T-helper 22 cell (primary cell): ENCODE data around the gene HSD17B1.
"Not testable (repeated sequence)": the region's sequence is repeated elsewhere in the genome, so short reads cannot be mapped to it uniquely, and the experiment has no call there.

Source experiments
- DNase-seq: peaks from one replicate; pipeline ENCODE4 v3.0.0-alpha.2; 2020; ENCODE audit warnings: low read depth

Gene HSD17B1

GRCh38 chr17:42552736-42553135, at the start of gene HSD17B1:
TSS of gene HSD17B1 (plus strand) at chr17:42552923. CDS start at chr17:42552934, 11 bp downstream.
- not testable (repeated sequence) for DNase-seq

GRCh38 chr17:42502926-42503325, 49.8 kb upstream of the HSD17B1 start:
- no peak for DNase-seq

- no peak for DNase-seq
Observed at GRCh38 chr17:42507671-42508070, 45.1 kb upstream of the HSD17B1 start.

- DNase-seq, result no peak
Observed at GRCh38 chr17:42508426-42509165, 44.1 kb upstream of the HSD17B1 start.

GRCh38 chr17:42509409-42509808, 43.3 kb upstream of the HSD17B1 start:
- DNase-seq, result no peak

GRCh38 chr17:42509841-42510240, 42.9 kb upstream of the HSD17B1 start:
- DNase-seq, result no peak

- no peak for DNase-seq
Observed at GRCh38 chr17:42512246-42512645, 40.5 kb upstream of the HSD17B1 start.

GRCh38 chr17:42512733-42513251, 39.9 kb upstream of the HSD17B1 start:
- DNase-seq, result no peak

- no peak for DNase-seq
Observed at GRCh38 chr17:42513686-42514085, 39.0 kb upstream of the HSD17B1 start.

GRCh38 chr17:42514279-42514678, 38.4 kb upstream of the HSD17B1 start:
- DNase-seq, result no peak

GRCh38 chr17:42514867-42515266, 37.9 kb upstream of the HSD17B1 start:
- DNase-seq, result no peak

GRCh38 chr17:42517516-42517915, 35.2 kb upstream of the HSD17B1 start:
- peak; percentile 37 for DNase-seq

GRCh38 chr17:42518046-42518754, 34.5 kb upstream of the HSD17B1 start:
- DNase-seq, result no peak

GRCh38 chr17:42518755-42519545, 33.8 kb upstream of the HSD17B1 start:
- no peak for DNase-seq

- no peak for DNase-seq
Observed at GRCh38 chr17:42519546-42520491, 32.9 kb upstream of the HSD17B1 start.

- no peak for DNase-seq
Observed at GRCh38 chr17:42520540-42520951, 32.2 kb upstream of the HSD17B1 start.

- DNase-seq, result no peak
Observed at GRCh38 chr17:42521036-42521435, 31.7 kb upstream of the HSD17B1 start.

- DNase-seq, result no peak
Observed at GRCh38 chr17:42521666-42522262, 31.0 kb upstream of the HSD17B1 start.

GRCh38 chr17:42522263-42522790, 30.4 kb upstream of the HSD17B1 start:
- no peak for DNase-seq

- no peak for DNase-seq
Observed at GRCh38 chr17:42522798-42523278, 29.9 kb upstream of the HSD17B1 start.
